B cell (primary cell): ENCODE measurements around the gene EPM2AIP1. TPM values are rescaled to one million over a fixed set of nuclear protein-coding genes. Genes with fewer than 3 reads are reported as not detected.
A peak's percentile ranks its signal among the peaks of the same experiment; 100 is the strongest.

Source experiments
- ATAC-seq: fragments of 200-7000 bp; cut with Tn5 transposase; one replicate; pipeline ENCODE4 v1.10.0; 2021; ENCODE audit warnings: low read depth, mild to moderate bottlenecking, moderate number of reproducible peaks, moderate library complexity
- CTCF ChIA-PET: fragments of 350-600 bp; sonication (Branson Sonifier 250); formaldehyde crosslinking; loops from one replicate; lab custom pipeline; 2021; ENCODE audit warnings: antibody characterized with exemption, inconsistent platforms; lab: Charles Lee
- POLR2A ChIA-PET: fragments of 350-600 bp; sonication (Branson Sonifier 250); formaldehyde crosslinking; loops from one replicate; lab custom pipeline; 2021; ENCODE audit warnings: antibody characterized with exemption; lab: Charles Lee
- DNase-seq: peaks from one replicate; pipeline ENCODE4 v3.0.0; 2013
- H2AFZ ChIP-seq: 2 replicates; pipeline ENCODE4 v1.6.1; 2012; ENCODE audit warnings: mild to moderate bottlenecking, low read depth, low read length; ENCODE audit not compliant: insufficient read depth, poor library complexity, severe bottlenecking
- H3K27ac ChIP-seq, 2 donors: 1 replicate in 1 of 2; 2 replicates in 1 of 2; pipeline ENCODE4 v1.5.1; 2012 to 2013; ENCODE audit warnings: low read length in 2 of 2, mild to moderate bottlenecking in 2 of 2, moderate library complexity in 1 of 2
- H3K27me3 ChIP-seq, 4 experiments: fragments of 200-600 bp in 1 of 4; sonication (generic) in 1 of 4; replicated peaks in 1 of 4; 1 replicate in 2 of 4; 2 replicates in 2 of 4; pipeline versions ENCODE4 v1.6.1 to v1.7.0; 2013 to 2016; ENCODE audit warnings: low read length in 3 of 4, mild to moderate bottlenecking in 2 of 4, mixed read lengths in 1 of 4, moderate library complexity in 1 of 4; ENCODE audit not compliant: insufficient read depth in 4 of 4, control insufficient read depth in 3 of 4; ENCODE audit errors: control extremely low read depth in 1 of 4
- H3K36me3 ChIP-seq, 2 experiments: replicated peaks in 1 of 2; 1 replicate in 1 of 2; 2 replicates in 1 of 2; pipeline versions ENCODE4 v1.6.1 to v1.7.1; 2013; ENCODE audit warnings: low read length in 1 of 2; ENCODE audit not compliant: insufficient read depth in 2 of 2, control insufficient read depth in 1 of 2; ENCODE audit errors: control extremely low read depth in 1 of 2, extremely low read depth in 1 of 2
- H3K4me1 ChIP-seq, 2 donors: fragments of 200-600 bp in 1 of 2; sonication (generic) in 1 of 2; 1 replicate in 1 of 2; 2 replicates in 1 of 2; pipeline versions ENCODE4 v1.5.1 to v1.6.1; 2013 to 2017; ENCODE audit warnings: low read length in 2 of 2; ENCODE audit not compliant: control insufficient read depth in 2 of 2, insufficient read depth in 2 of 2
- H3K4me2 ChIP-seq: replicated peaks from 2 replicates; pipeline ENCODE3; 2012; ENCODE audit warnings: mild to moderate bottlenecking, low read depth, low read length; ENCODE audit not compliant: poor library complexity, severe bottlenecking
- H3K4me3 ChIP-seq, 5 experiments: fragments of 200-600 bp in 1 of 5; sonication (generic) in 1 of 5; 1 replicate in 3 of 5; 2 replicates in 2 of 5; pipeline versions ENCODE4 v1.5.1 to v1.7.0; 2011 to 2016; ENCODE audit warnings: low read length in 4 of 5, mild to moderate bottlenecking in 4 of 5, low read depth in 2 of 5, control low read depth in 1 of 5, moderate library complexity in 1 of 5; ENCODE audit not compliant: insufficient read depth in 1 of 5; ENCODE audit errors: control extremely low read depth in 1 of 5, extremely low read depth in 1 of 5
- H3K79me2 ChIP-seq: fragments of 200-600 bp; sonication (generic); one replicate; pipeline ENCODE4 v1.6.0; 2016; ENCODE audit warnings: low read length; ENCODE audit not compliant: control insufficient read depth, insufficient read depth
- H3K9ac ChIP-seq: fragments of 200-600 bp; sonication (generic); 2 replicates; pipeline ENCODE4 v1.6.1; 2017; ENCODE audit warnings: mild to moderate bottlenecking, low read length, moderate library complexity
- H3K9me3 ChIP-seq, 3 donors: one replicate each; pipeline versions ENCODE4 v1.6.1 to v1.7.1; 2013; ENCODE audit warnings: low read length in 2 of 3; ENCODE audit not compliant: control insufficient read depth in 2 of 3, insufficient read depth in 1 of 3; ENCODE audit errors: control extremely low read depth in 1 of 3
- H4K20me1 ChIP-seq: 2 replicates; pipeline ENCODE4 v1.6.0; 2012; ENCODE audit warnings: mild to moderate bottlenecking, low read length; ENCODE audit not compliant: insufficient read depth, control insufficient read depth, poor library complexity, severe bottlenecking
- H3K27ac Mint-ChIP-seq: one replicate; pipeline ENCODE4 v1.8.0; 2021; ENCODE audit warnings: mixed read lengths
- H3K27me3 Mint-ChIP-seq: one replicate; pipeline ENCODE4 v1.8.0; 2021; ENCODE audit warnings: mixed read lengths
- H3K4me1 Mint-ChIP-seq: one replicate; pipeline ENCODE4 v1.8.0; 2021; ENCODE audit warnings: mixed read lengths
- H3K4me3 Mint-ChIP-seq: one replicate; pipeline ENCODE4 v1.8.0; 2021; ENCODE audit warnings: mixed read lengths
- H3K9me3 Mint-ChIP-seq: one replicate; pipeline ENCODE4 v1.8.0; 2022; ENCODE audit warnings: mixed read lengths; ENCODE audit not compliant: insufficient read depth
- CTCF ChIP-seq: fragments of 200-600 bp; IDR thresholded peaks from one replicate; pipeline ENCODE4 v1.8.0; 2022; ENCODE audit warnings: antibody characterized with exemption, mild to moderate bottlenecking
- EZH2 ChIP-seq: IDR thresholded peaks from 2 replicates; pipeline ENCODE4 v1.6.1; 2012; ENCODE audit warnings: borderline replicate concordance, low read depth, mild to moderate bottlenecking, moderate library complexity, low read length; ENCODE audit not compliant: insufficient read depth, poor library complexity, severe bottlenecking
- WGBS: methylation state at CpG from one replicate; pipeline ENCODE4 v1.1.5; 2013; ENCODE audit warnings: missing lambda C conversion rate; ENCODE audit not compliant: insufficient coverage; 5-methylcytosine and 5-hydroxymethylcytosine counted together
- intact Hi-C: fragments of 100-400 bp; cut with micrococcal nuclease; formaldehyde crosslinking; loops from one replicate; pipeline ENCODE4 v1.10.0; 2022
- polyA plus RNA-seq: library from polyadenylated mRNA; depleted of rRNA; stranded (reverse); fragments of >200 nt; gene quantifications from 2 replicates; pipeline ENCODE4 v1.2.3, GENCODE V29; 2012
- total RNA-seq, 2 donors: library from RNA; stranded (reverse); fragments of 120-200 nt in 1 of 2; gene quantifications; 1 replicate in 1 of 2; 2 replicates in 1 of 2; pipeline versions ENCODE4 v1.2.3 to v1.2.4, GENCODE V29; 2013 to 2022

Gene EPM2AIP1
- total and polyA plus RNA-seq, 2 donors (not counting 1 experiment from before 2014, with no cell fraction given), result 13.5 to 42.4 TPM

DNA sequence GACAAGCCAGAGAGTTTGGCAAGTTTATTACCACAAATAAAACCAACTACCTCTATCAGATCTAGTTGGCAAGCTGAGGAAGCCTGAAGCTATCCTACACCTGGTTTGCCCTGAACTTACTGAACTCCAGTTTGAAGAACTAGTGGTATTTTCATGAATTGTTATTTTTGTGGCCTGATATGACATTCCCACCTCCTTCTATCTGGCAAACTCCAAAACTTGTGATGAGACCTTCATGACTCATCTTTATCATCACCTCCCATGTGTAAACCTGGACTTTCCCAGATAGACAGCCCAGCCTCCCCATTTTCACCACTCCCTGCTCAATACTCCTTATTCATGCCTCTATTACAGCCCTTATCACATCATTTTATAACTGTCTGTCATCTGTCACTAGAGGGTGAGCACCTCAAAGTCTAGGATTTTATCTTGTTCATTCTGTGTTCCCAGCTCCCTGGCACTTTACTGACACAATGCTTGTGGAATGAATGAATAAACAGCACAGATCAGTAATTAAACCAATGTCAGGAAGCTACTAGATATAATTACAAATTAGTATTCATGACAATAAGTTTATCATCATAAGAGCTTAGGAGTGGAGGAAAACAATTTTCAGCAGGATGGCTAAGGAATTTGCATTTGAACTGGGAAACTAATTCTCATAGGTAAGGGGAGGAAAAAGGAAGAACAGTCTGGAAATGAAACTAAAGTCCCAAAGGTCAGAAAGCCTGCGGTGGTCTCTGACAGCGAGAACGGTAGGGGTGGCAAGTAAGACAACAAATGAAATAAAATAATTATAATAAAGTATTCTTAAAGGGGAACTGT lies 34.9 kb downstream of the EPM2AIP1 start:
- Histone ChIP-seq H3K9ac (no peak overlapping the region), H4K20me1 (no peaks in the 10 kb centered on the region), H3K27ac (no peak overlapping the region), H3K4me1 (peaks cover 0 to 4% of the 10 kb centered on the region in 2 donors), H3K4me3 (no peak overlapping the region), H3K36me3 (no peaks in the 10 kb centered on the region), H3K9me3 (no peaks in the 10 kb centered on the region), H2AFZ (no peak overlapping the region), H3K79me2 (no peaks in the 10 kb centered on the region), H3K27me3 (no peaks in the 10 kb centered on the region), H3K4me2 (no peak overlapping the region)
- no CpG with 5 or more reads among the region's 3 CpGs for WGBS
- no peak overlapping the region for H3K4me3 Mint-ChIP-seq
- ATAC-seq (no peak), DNase-seq (no peak)
- H3K27ac Mint-ChIP-seq, result peak overlapping the region; percentile 51
- ChIA-PET CTCF (interaction anchor here (0.7 to 6.2 kb wide), 52 partner anchors 8 to 292 kb away, joined by 3 to 128 read pairs (median 6); partner anchors contain the start of genes EPM2AIP1, MLH1 and TRANK1), POLR2A (interaction anchor here (0.7 to 2.2 kb wide), 4 partner anchors 14 to 67 kb away, joined by 3 to 5 read pairs (median 4); no protein-coding TSS in a partner anchor)
- H3K27me3 Mint-ChIP-seq, result no peaks in the 10 kb centered on the region
- H3K9me3 Mint-ChIP-seq, result no peaks in the 10 kb centered on the region
- TF ChIP-seq EZH2 (no peak), CTCF (no peak)
- H3K4me1 Mint-ChIP-seq, result peaks cover 13% of the 10 kb centered on the region
- intact Hi-C loops, result loop anchor here (1.0 to 5.0 kb wide), 7 partner anchors 14 to 166 kb away; partner anchors contain the start of genes EPM2AIP1 and MLH1

- no peak overlapping the region for H3K27ac Mint-ChIP-seq
- POLR2A ChIA-PET, result interaction anchor here (0.7 to 1.5 kb wide), 2 partner anchors 56 to 66 kb away, joined by 3 to 4 read pairs; no protein-coding TSS in a partner anchor
Observed at GRCh38 chr3:36957063-36957462, 35.9 kb downstream of the EPM2AIP1 start.

More at GRCh38 chr3:36957063-36957462, 35.9 kb downstream of the EPM2AIP1 start:
- H2AFZ ChIP-seq, result no peak overlapping the region
- no peak overlapping the region for H3K9ac ChIP-seq
- no peaks in the 10 kb centered on the region for H3K9me3 Mint-ChIP-seq
- H3K4me3 Mint-ChIP-seq, result no peak overlapping the region
- WGBS, result no CpG with 5 or more reads among the region's 1 CpG
- no peaks in the 10 kb centered on the region for H3K36me3 ChIP-seq
- ATAC-seq (no peak), DNase-seq (no peak)
- no peak overlapping the region for H3K27ac ChIP-seq
- H4K20me1 ChIP-seq, result no peaks in the 10 kb centered on the region
- no peak overlapping the region for H3K4me3 ChIP-seq
- intact Hi-C loops, result loop anchor here (5.0 kb wide), 2 partner anchors 35 kb away; partner anchors contain the start of genes EPM2AIP1 and MLH1
- peaks cover 13% of the 10 kb centered on the region for H3K4me1 Mint-ChIP-seq
- CTCF ChIA-PET, result interaction anchor here (1.0 to 6.2 kb wide), 24 partner anchors 7 to 189 kb away, joined by 3 to 128 read pairs (median 11); partner anchors contain the start of genes EPM2AIP1, MLH1 and TRANK1
- peaks cover 0 to 4% of the 10 kb centered on the region in 2 donors for H3K4me1 ChIP-seq
- TF ChIP-seq EZH2, result no peak
- no peak for TF ChIP-seq CTCF
- H3K27me3 Mint-ChIP-seq, result no peaks in the 10 kb centered on the region
- no peaks in the 10 kb centered on the region for H3K27me3 ChIP-seq
- H3K9me3 ChIP-seq, result no peaks in the 10 kb centered on the region
- H3K4me2 ChIP-seq, result no peak overlapping the region
- no peaks in the 10 kb centered on the region for H3K79me2 ChIP-seq
